B cell (primary cell): Measurements from ENCODE around the gene PRPS1. TPM values are rescaled to one million over a fixed set of nuclear protein-coding genes. Genes with fewer than 3 reads are reported as not detected.

ENCODE experiments used
- ATAC-seq: fragments of 200-7000 bp; cut with Tn5 transposase; one replicate; pipeline ENCODE4 v1.10.0; 2021; ENCODE audit warnings: low read depth, mild to moderate bottlenecking, moderate number of reproducible peaks, moderate library complexity
- CTCF ChIA-PET: fragments of 350-600 bp; sonication (Branson Sonifier 250); formaldehyde crosslinking; loops from one replicate; lab custom pipeline; 2021; ENCODE audit warnings: antibody characterized with exemption, inconsistent platforms; lab: Charles Lee
- POLR2A ChIA-PET: fragments of 350-600 bp; sonication (Branson Sonifier 250); formaldehyde crosslinking; loops from one replicate; lab custom pipeline; 2021; ENCODE audit warnings: antibody characterized with exemption; lab: Charles Lee
- DNase-seq: peaks from one replicate; pipeline ENCODE4 v3.0.0; 2013
- H2AFZ ChIP-seq: 2 replicates; pipeline ENCODE4 v1.6.1; 2012; ENCODE audit warnings: mild to moderate bottlenecking, low read depth, low read length; ENCODE audit not compliant: insufficient read depth, poor library complexity, severe bottlenecking
- H3K27ac ChIP-seq, 2 donors: 1 replicate in 1 of 2; 2 replicates in 1 of 2; pipeline ENCODE4 v1.5.1; 2012 to 2013; ENCODE audit warnings: low read length in 2 of 2, mild to moderate bottlenecking in 2 of 2, moderate library complexity in 1 of 2
- H3K27me3 ChIP-seq, 4 experiments: fragments of 200-600 bp in 1 of 4; sonication (generic) in 1 of 4; replicated peaks in 1 of 4; 1 replicate in 2 of 4; 2 replicates in 2 of 4; pipeline versions ENCODE4 v1.6.1 to v1.7.0; 2013 to 2016; ENCODE audit warnings: low read length in 3 of 4, mild to moderate bottlenecking in 2 of 4, mixed read lengths in 1 of 4, moderate library complexity in 1 of 4; ENCODE audit not compliant: insufficient read depth in 4 of 4, control insufficient read depth in 3 of 4; ENCODE audit errors: control extremely low read depth in 1 of 4
- H3K36me3 ChIP-seq, 2 experiments: replicated peaks in 1 of 2; 1 replicate in 1 of 2; 2 replicates in 1 of 2; pipeline versions ENCODE4 v1.6.1 to v1.7.1; 2013; ENCODE audit warnings: low read length in 1 of 2; ENCODE audit not compliant: insufficient read depth in 2 of 2, control insufficient read depth in 1 of 2; ENCODE audit errors: control extremely low read depth in 1 of 2, extremely low read depth in 1 of 2
- H3K4me1 ChIP-seq, 2 donors: fragments of 200-600 bp in 1 of 2; sonication (generic) in 1 of 2; 1 replicate in 1 of 2; 2 replicates in 1 of 2; pipeline versions ENCODE4 v1.5.1 to v1.6.1; 2013 to 2017; ENCODE audit warnings: low read length in 2 of 2; ENCODE audit not compliant: control insufficient read depth in 2 of 2, insufficient read depth in 2 of 2
- H3K4me2 ChIP-seq: replicated peaks from 2 replicates; pipeline ENCODE3; 2012; ENCODE audit warnings: mild to moderate bottlenecking, low read depth, low read length; ENCODE audit not compliant: poor library complexity, severe bottlenecking
- H3K4me3 ChIP-seq, 5 experiments: fragments of 200-600 bp in 1 of 5; sonication (generic) in 1 of 5; 1 replicate in 3 of 5; 2 replicates in 2 of 5; pipeline versions ENCODE4 v1.5.1 to v1.7.0; 2011 to 2016; ENCODE audit warnings: low read length in 4 of 5, mild to moderate bottlenecking in 4 of 5, low read depth in 2 of 5, control low read depth in 1 of 5, moderate library complexity in 1 of 5; ENCODE audit not compliant: insufficient read depth in 1 of 5; ENCODE audit errors: control extremely low read depth in 1 of 5, extremely low read depth in 1 of 5
- H3K79me2 ChIP-seq: fragments of 200-600 bp; sonication (generic); one replicate; pipeline ENCODE4 v1.6.0; 2016; ENCODE audit warnings: low read length; ENCODE audit not compliant: control insufficient read depth, insufficient read depth
- H3K9ac ChIP-seq: fragments of 200-600 bp; sonication (generic); 2 replicates; pipeline ENCODE4 v1.6.1; 2017; ENCODE audit warnings: mild to moderate bottlenecking, low read length, moderate library complexity
- H3K9me3 ChIP-seq, 3 donors: one replicate each; pipeline versions ENCODE4 v1.6.1 to v1.7.1; 2013; ENCODE audit warnings: low read length in 2 of 3; ENCODE audit not compliant: control insufficient read depth in 2 of 3, insufficient read depth in 1 of 3; ENCODE audit errors: control extremely low read depth in 1 of 3
- H4K20me1 ChIP-seq: 2 replicates; pipeline ENCODE4 v1.6.0; 2012; ENCODE audit warnings: mild to moderate bottlenecking, low read length; ENCODE audit not compliant: insufficient read depth, control insufficient read depth, poor library complexity, severe bottlenecking
- H3K27ac Mint-ChIP-seq: one replicate; pipeline ENCODE4 v1.8.0; 2021; ENCODE audit warnings: mixed read lengths
- H3K27me3 Mint-ChIP-seq: one replicate; pipeline ENCODE4 v1.8.0; 2021; ENCODE audit warnings: mixed read lengths
- H3K4me1 Mint-ChIP-seq: one replicate; pipeline ENCODE4 v1.8.0; 2021; ENCODE audit warnings: mixed read lengths
- H3K4me3 Mint-ChIP-seq: one replicate; pipeline ENCODE4 v1.8.0; 2021; ENCODE audit warnings: mixed read lengths
- H3K9me3 Mint-ChIP-seq: one replicate; pipeline ENCODE4 v1.8.0; 2022; ENCODE audit warnings: mixed read lengths; ENCODE audit not compliant: insufficient read depth
- EZH2 ChIP-seq: IDR thresholded peaks from 2 replicates; pipeline ENCODE4 v1.6.1; 2012; ENCODE audit warnings: borderline replicate concordance, low read depth, mild to moderate bottlenecking, moderate library complexity, low read length; ENCODE audit not compliant: insufficient read depth, poor library complexity, severe bottlenecking
- WGBS: methylation state at CpG from one replicate; pipeline ENCODE4 v1.1.5; 2013; ENCODE audit warnings: missing lambda C conversion rate; ENCODE audit not compliant: insufficient coverage; 5-methylcytosine and 5-hydroxymethylcytosine counted together
- intact Hi-C: fragments of 100-400 bp; cut with micrococcal nuclease; formaldehyde crosslinking; loops from one replicate; pipeline ENCODE4 v1.10.0; 2022
- polyA plus RNA-seq: library from polyadenylated mRNA; depleted of rRNA; stranded (reverse); fragments of >200 nt; gene quantifications from 2 replicates; pipeline ENCODE4 v1.2.3, GENCODE V29; 2012
- total RNA-seq, 2 donors: library from RNA; stranded (reverse); fragments of 120-200 nt in 1 of 2; gene quantifications; 1 replicate in 1 of 2; 2 replicates in 1 of 2; pipeline versions ENCODE4 v1.2.3 to v1.2.4, GENCODE V29; 2013 to 2022
- TF ChIP-seq, protein P1 (sequence below): fragments of 200-600 bp; IDR thresholded peaks from one replicate; pipeline ENCODE4 v1.8.0; 2022; ENCODE audit warnings: antibody characterized with exemption, mild to moderate bottlenecking

PRPS1 gene
- total and polyA plus RNA-seq, 2 donors (not counting 1 experiment from before 2014, with no cell fraction given), result 42.2 to 52.1 TPM

DNA sequence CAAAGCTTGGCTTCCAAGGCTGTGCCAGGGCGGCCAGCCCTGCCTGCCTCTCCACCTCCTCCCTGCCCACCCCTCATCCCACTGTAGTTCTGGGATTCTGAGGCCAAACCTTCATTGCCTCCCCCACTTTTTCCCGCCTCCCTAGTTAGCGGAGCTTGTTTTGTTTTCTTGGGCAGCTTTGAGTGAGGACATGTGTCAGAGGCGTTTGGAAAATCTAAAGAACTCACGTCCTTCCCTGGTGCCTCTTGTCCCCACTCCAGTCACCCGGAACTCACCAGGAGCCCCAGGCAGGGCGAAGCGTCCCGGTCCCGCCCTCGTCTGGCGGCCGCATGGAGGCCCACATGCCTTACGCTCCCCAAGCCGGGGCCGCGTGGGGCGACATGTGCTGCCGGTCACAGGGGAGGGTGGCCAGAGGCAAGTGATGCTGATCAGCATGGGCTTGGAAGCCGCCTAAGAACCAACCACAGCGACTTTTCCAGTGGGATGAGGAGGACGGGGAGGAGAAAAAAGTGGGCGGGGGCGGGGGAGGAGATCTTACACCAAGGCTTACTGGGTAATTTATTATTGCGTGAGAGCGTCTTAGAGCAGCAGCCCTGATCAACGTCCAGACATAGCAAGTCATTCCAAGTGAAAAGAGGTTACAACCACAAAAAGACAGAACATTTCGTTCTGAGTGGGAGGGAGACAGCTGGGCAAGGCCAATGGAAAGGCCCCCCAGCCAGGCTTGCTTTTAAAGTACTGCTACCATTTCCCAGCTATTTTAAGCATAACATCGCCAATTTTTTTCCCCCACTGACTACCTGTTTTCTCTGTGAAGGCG, 48.5 kb downstream of the PRPS1 start:
- ATAC-seq (no peak), DNase-seq (peak; percentile 61)
- POLR2A ChIA-PET, result interaction anchor here (1.0 to 8.2 kb wide), 4 partner anchors 30 to 99 kb away, joined by 3 to 375 read pairs (median 6); partner anchors contain the start of gene TSC22D3
- intact Hi-C loops, result no loop called here
- Histone ChIP-seq H3K27me3 (no peaks in the 10 kb centered on the region), H4K20me1 (no peaks in the 10 kb centered on the region), H3K4me3 (peak overlapping the region; percentile 26 to 57 (median 47)), H3K79me2 (peaks cover 9% of the 10 kb centered on the region), H3K9me3 (no peaks in the 10 kb centered on the region), H3K27ac (peak overlapping the region; percentile 99 to 100), H2AFZ (peak overlapping the region; percentile 39), H3K4me2 (peak overlapping the region; percentile 90), H3K9ac (peak overlapping the region; percentile 70), H3K4me1 (peaks cover 54 to 71% of the 10 kb centered on the region in 2 donors), H3K36me3 (no peaks in the 10 kb centered on the region)
- CTCF ChIA-PET, result interaction anchor here (0.7 to 9.1 kb wide), 6 partner anchors 8 to 99 kb away, joined by 3 to 318 read pairs (median 4); partner anchors contain the start of genes NCBP2L and TSC22D3
- no peak for TF ChIP-seq EZH2
- TF ChIP-seq, protein P1, sequence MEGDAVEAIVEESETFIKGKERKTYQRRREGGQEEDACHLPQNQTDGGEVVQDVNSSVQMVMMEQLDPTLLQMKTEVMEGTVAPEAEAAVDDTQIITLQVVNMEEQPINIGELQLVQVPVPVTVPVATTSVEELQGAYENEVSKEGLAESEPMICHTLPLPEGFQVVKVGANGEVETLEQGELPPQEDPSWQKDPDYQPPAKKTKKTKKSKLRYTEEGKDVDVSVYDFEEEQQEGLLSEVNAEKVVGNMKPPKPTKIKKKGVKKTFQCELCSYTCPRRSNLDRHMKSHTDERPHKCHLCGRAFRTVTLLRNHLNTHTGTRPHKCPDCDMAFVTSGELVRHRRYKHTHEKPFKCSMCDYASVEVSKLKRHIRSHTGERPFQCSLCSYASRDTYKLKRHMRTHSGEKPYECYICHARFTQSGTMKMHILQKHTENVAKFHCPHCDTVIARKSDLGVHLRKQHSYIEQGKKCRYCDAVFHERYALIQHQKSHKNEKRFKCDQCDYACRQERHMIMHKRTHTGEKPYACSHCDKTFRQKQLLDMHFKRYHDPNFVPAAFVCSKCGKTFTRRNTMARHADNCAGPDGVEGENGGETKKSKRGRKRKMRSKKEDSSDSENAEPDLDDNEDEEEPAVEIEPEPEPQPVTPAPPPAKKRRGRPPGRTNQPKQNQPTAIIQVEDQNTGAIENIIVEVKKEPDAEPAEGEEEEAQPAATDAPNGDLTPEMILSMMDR, result no peak
- peak overlapping the region; percentile 88 for H3K4me3 Mint-ChIP-seq
- H3K27me3 Mint-ChIP-seq, result no peaks in the 10 kb centered on the region
- H3K27ac Mint-ChIP-seq, result peak overlapping the region; percentile 98
- WGBS, result 29% methylated on average over 4 of the region's 30 CpGs
- H3K4me1 Mint-ChIP-seq, result peaks cover 67% of the 10 kb centered on the region
- no peaks in the 10 kb centered on the region for H3K9me3 Mint-ChIP-seq
